Endothelial cell of umbilical vein (primary cell): ENCODE data around the gene LYZL1. TPM values are rescaled to one million over a fixed set of nuclear protein-coding genes. Genes with fewer than 3 reads are reported as not detected.
"Not testable (repeated sequence)": the region's sequence is repeated elsewhere in the genome, so short reads cannot be mapped to it uniquely, and the experiment has no call there.

Experiments used
- BruUV-seq: library from RNA; stranded (reverse); fragments of 400-500 nt; replicated peaks from 2 replicates; lab custom pipeline; 2021; lab: Mats Ljungman, UMichigan
- CTCF ChIA-PET: fragments of 300-600, 350-600 bp; sonication (Branson Sonifier 250); formaldehyde crosslinking; loops from one replicate; lab custom pipeline; 2021; ENCODE audit warnings: antibody characterized with exemption, inconsistent platforms; lab: Charles Lee
- POLR2A ChIA-PET: fragments of 300-600, 350-600 bp; sonication (Branson Sonifier 250); formaldehyde crosslinking; loops from one replicate; lab custom pipeline; 2021; ENCODE audit warnings: antibody characterized with exemption, inconsistent platforms; lab: Charles Lee
- DNase-seq: peaks from one replicate; pipeline ENCODE4 v3.0.0-alpha.2; 2011; ENCODE audit warnings: low read depth, low spot score
- FAIRE-seq: peaks from 2 replicates; lab custom pipeline; 2011; peaks lifted over from hg19 to GRCh38; lab: Jason Lieb, UNC
- H2AFZ ChIP-seq: 2 replicates; pipeline ENCODE4 v1.6.0; 2012; ENCODE audit warnings: low read depth, low read length, control low read depth, inconsistent platforms
- H3K27ac ChIP-seq: 2 replicates; pipeline ENCODE4 v1.5.1; 2011; ENCODE audit warnings: low read depth, mild to moderate bottlenecking, control low read depth, low read length, moderate library complexity; ENCODE audit not compliant: insufficient read depth
- H3K27me3 ChIP-seq, 2 experiments: 2 replicates each; pipeline versions ENCODE4 v1.6.0 to v1.6.1; 2011; ENCODE audit warnings: low read length in 2 of 2, mixed read lengths in 1 of 2; ENCODE audit not compliant: control insufficient read depth in 2 of 2, insufficient read depth in 2 of 2
- H3K36me3 ChIP-seq, 2 experiments: 2 replicates in 1 of 2; 3 replicates in 1 of 2; pipeline ENCODE4 v1.5.1; 2011; ENCODE audit warnings: low read length in 2 of 2, mild to moderate bottlenecking in 1 of 2, moderate library complexity in 1 of 2; ENCODE audit not compliant: control insufficient read depth in 2 of 2, insufficient read depth in 2 of 2; ENCODE audit errors: extremely low read depth in 1 of 2
- H3K4me1 ChIP-seq: 3 replicates; pipeline ENCODE4 v1.5.1; 2011; ENCODE audit warnings: mild to moderate bottlenecking, low read length; ENCODE audit not compliant: control insufficient read depth, insufficient read depth; ENCODE audit errors: extremely low read depth
- H3K4me2 ChIP-seq: 2 replicates; pipeline ENCODE4 v1.6.1; 2011; ENCODE audit warnings: low read length, control low read depth, mixed read lengths; ENCODE audit not compliant: insufficient read depth
- H3K4me3 ChIP-seq, 3 experiments: fragments of 200-600 bp in 1 of 3; sonication (generic), shearing (Covaris generic) in 1 of 3; replicated peaks in 1 of 3; 2 replicates each; pipeline ENCODE4 v1.5.1; 2011 to 2016; ENCODE audit warnings: control low read depth in 3 of 3, low read length in 3 of 3, mild to moderate bottlenecking in 2 of 3, inconsistent platforms in 1 of 3, low read depth in 1 of 3, moderate library complexity in 1 of 3; ENCODE audit not compliant: insufficient read depth in 1 of 3
- H3K79me2 ChIP-seq: 2 replicates; pipeline ENCODE4 v1.6.0; 2012; ENCODE audit warnings: low read length, inconsistent platforms; ENCODE audit not compliant: control insufficient read depth, insufficient read depth
- H3K9ac ChIP-seq: replicated peaks from 2 replicates; pipeline ENCODE3; 2011; ENCODE audit warnings: low read length, control low read depth; ENCODE audit not compliant: insufficient read depth; ENCODE audit errors: extremely low read depth
- H3K9me1 ChIP-seq: replicated peaks from 3 replicates; pipeline ENCODE4 v1.6.0; 2011; ENCODE audit warnings: mild to moderate bottlenecking, low read length; ENCODE audit not compliant: control insufficient read depth, insufficient read depth; ENCODE audit errors: extremely low read depth
- H3K9me3 ChIP-seq: replicated peaks from 2 replicates; pipeline ENCODE4 v1.5.1; 2012; ENCODE audit warnings: low read length, inconsistent platforms; ENCODE audit not compliant: control insufficient read depth, insufficient read depth
- H4K20me1 ChIP-seq: replicated peaks from 2 replicates; pipeline ENCODE3; 2011; ENCODE audit warnings: mild to moderate bottlenecking, low read length; ENCODE audit not compliant: control insufficient read depth, insufficient read depth; ENCODE audit errors: extremely low read depth
- CTCF ChIP-seq, 2 donors: IDR thresholded peaks; 1 replicate in 1 of 2; 2 replicates in 1 of 2; pipeline ENCODE4 v1.5.1; 2011; ENCODE audit warnings: low read length in 2 of 2, mild to moderate bottlenecking in 2 of 2, moderate library complexity in 2 of 2, control low read depth in 1 of 2, inconsistent platforms in 1 of 2, low read depth in 1 of 2; ENCODE audit not compliant: insufficient read depth in 1 of 2; ENCODE audit errors: extremely low read depth in 1 of 2
- EZH2 ChIP-seq: IDR thresholded peaks from 2 replicates; pipeline ENCODE4 v1.6.1; 2012; ENCODE audit warnings: borderline replicate concordance, low read depth, mild to moderate bottlenecking, moderate library complexity, low read length, inconsistent platforms; ENCODE audit not compliant: severe bottlenecking
- FOS ChIP-seq: IDR thresholded peaks from 2 replicates; pipeline ENCODE4 v1.6.1; 2011; ENCODE audit warnings: mild to moderate bottlenecking, low read length, moderate library complexity, borderline replicate concordance; ENCODE audit not compliant: insufficient read depth
- GATA2 ChIP-seq: IDR thresholded peaks from 2 replicates; pipeline ENCODE4 v1.7.0; 2011; ENCODE audit warnings: low read depth, mild to moderate bottlenecking, moderate library complexity, mixed read lengths, low read length; ENCODE audit not compliant: insufficient read length, insufficient read depth
- JUN ChIP-seq: IDR thresholded peaks from 2 replicates; pipeline ENCODE4 v1.6.1; 2011; ENCODE audit warnings: borderline replicate concordance, low read depth; ENCODE audit not compliant: insufficient read length, insufficient read depth
- MYC ChIP-seq: IDR thresholded peaks from one replicate; pipeline ENCODE4 v1.6.1; 2011; ENCODE audit warnings: mild to moderate bottlenecking, low read depth, low read length
- POLR2A ChIP-seq: IDR thresholded peaks from 2 replicates; pipeline ENCODE4 v1.6.1; 2012; ENCODE audit warnings: low read depth, mild to moderate bottlenecking, control low read depth, low read length
- POLR2AphosphoS5 ChIP-seq: IDR thresholded peaks from 2 replicates; pipeline ENCODE4 v1.6.1; 2012; ENCODE audit warnings: low read depth, mild to moderate bottlenecking, control low read depth, low read length, moderate library complexity; ENCODE audit not compliant: insufficient read depth
- dilution Hi-C: fragments of 300-500 bp; cut with MboI; formaldehyde crosslinking; loops from one replicate; pipeline ENCODE4 v1.15.0; 2019; ENCODE audit warnings: low sequenced_read_pairs; ENCODE audit not compliant: extremely low pct_ligation_motif_present
- intact Hi-C: fragments of 100-400 bp; cut with micrococcal nuclease; formaldehyde crosslinking; loops from one replicate; pipeline ENCODE4 v1.10.0; 2022
- polyA plus RNA-seq, 4 experiments: library from polyadenylated mRNA; depleted of rRNA in 3 of 4; stranded (reverse) in 3 of 4; unstranded in 1 of 4; fragments of >200 nt; gene quantifications; 2 replicates each; pipeline versions ENCODE4 v1.2.1 to v1.2.3, GENCODE V29; 2011 to 2012; ENCODE audit warnings: missing spikeins in 1 of 4
- total RNA-seq: library from RNA; stranded (reverse); gene quantifications from 2 replicates; pipeline ENCODE4 v1.2.3, GENCODE V29; 2021
- TF ChIP-seq, protein P1 (sequence below): IDR thresholded peaks from 2 replicates; pipeline ENCODE4 v1.6.1; 2011; ENCODE audit not compliant: insufficient read depth, insufficient read length

LYZL1 gene
- total and polyA plus RNA-seq, 2 donors (not counting 3 experiments of a cell fraction or from before 2014, with no cell fraction given): not detected

DNA sequence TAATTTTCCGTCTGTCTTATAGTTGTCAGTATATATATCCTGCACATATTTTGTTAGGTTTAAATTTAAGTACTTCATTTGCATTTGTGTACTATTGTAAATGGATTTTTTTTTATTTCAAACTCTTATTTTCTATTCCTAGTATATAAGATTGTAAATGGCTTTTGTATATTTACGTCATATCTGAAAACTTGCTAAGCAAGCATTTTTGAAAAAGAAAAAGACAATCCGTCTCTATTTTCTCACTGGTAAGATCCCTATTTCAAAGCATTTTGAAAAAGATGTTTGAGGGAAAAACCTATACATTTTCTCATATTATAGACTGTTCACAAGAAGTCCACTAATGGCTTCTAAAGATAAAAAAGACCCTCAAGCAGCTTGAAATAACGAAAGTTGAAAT lies 1.2 kb upstream of the LYZL1 start:
- H3K9ac ChIP-seq: no peak overlapping the region
- H3K9me1 ChIP-seq: no peaks in the 10 kb centered on the region
- no peaks in the 10 kb centered on the region for H3K36me3 ChIP-seq
- H2AFZ ChIP-seq: no peak overlapping the region
- ChIA-PET CTCF (no interaction called here), POLR2A (no interaction called here)
- no peaks in the 10 kb centered on the region for H4K20me1 ChIP-seq
- no peak for TF ChIP-seq POLR2AphosphoS5
- no peak for TF ChIP-seq FOS
- TF ChIP-seq, protein P1, sequence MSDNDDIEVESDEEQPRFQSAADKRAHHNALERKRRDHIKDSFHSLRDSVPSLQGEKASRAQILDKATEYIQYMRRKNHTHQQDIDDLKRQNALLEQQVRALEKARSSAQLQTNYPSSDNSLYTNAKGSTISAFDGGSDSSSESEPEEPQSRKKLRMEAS: no peak
- no peak for TF ChIP-seq CTCF (IDR thresholded peaks at IDR 0.05; ENCODE audit: extremely low read depth in 1 of 2, insufficient read depth in 1 of 2, low read depth in 1 of 2, low read length in 2 of 2)
- TF ChIP-seq GATA2: no peak
- no peak for TF ChIP-seq MYC
- TF ChIP-seq JUN: no peak
- no peak for TF ChIP-seq EZH2
- no peak for TF ChIP-seq POLR2A
- no peaks in the 10 kb centered on the region for H3K9me3 ChIP-seq
- FAIRE-seq (no peak), DNase-seq (no peak)
- H3K27ac ChIP-seq: no peak overlapping the region
- no peaks in the 10 kb centered on the region for H3K79me2 ChIP-seq
- H3K27me3 ChIP-seq: peaks cover 7 to 11% of the 10 kb centered on the region in 2 experiments
- intact Hi-C loops (no loop called here), dilution Hi-C loops (no loop called here)
- H3K4me1 ChIP-seq: no peaks in the 10 kb centered on the region
- no peak overlapping the region for H3K4me3 ChIP-seq
- no TSS peak for BruUV-seq
- H3K4me2 ChIP-seq: no peak overlapping the region

DNA sequence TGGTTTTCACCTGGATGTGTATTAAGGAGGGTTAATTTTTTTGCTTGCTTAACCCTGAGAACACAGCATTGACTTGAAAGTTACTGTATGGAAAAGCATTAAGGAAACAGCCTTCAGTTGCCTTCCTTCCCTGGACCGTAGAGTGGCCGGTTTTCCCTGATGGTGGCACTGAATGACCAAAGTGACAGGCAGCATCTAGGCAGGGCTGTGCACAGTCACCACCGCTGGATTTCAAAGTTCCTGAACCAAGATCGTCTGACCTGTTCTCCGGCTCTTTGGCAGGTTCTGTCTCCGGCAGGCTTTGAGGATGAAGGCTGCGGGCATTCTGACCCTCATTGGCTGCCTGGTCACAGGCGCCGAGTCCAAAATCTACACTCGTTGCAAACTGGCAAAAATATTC lies 2.7 kb downstream of the LYZL1 start:
- H3K27ac ChIP-seq, H3K4me1 ChIP-seq, H3K4me3 ChIP-seq, dilution Hi-C loops, H3K79me2 ChIP-seq, H3K9me3 ChIP-seq, CTCF ChIA-PET, H3K9ac ChIP-seq, H3K36me3 ChIP-seq, H3K9me1 ChIP-seq, intact Hi-C loops, H2AFZ ChIP-seq, H3K4me2 ChIP-seq, POLR2A ChIA-PET, FAIRE-seq, H4K20me1 ChIP-seq, DNase-seq, BruUV-seq: not testable (repeated sequence)
- peaks cover 3 to 18% of the 10 kb centered on the region in 2 experiments for H3K27me3 ChIP-seq

GRCh38 chr10:29292406-29292805 lies 3.5 kb downstream of the LYZL1 start:
- H3K4me3 ChIP-seq, H3K9me3 ChIP-seq, H3K27ac ChIP-seq, DNase-seq, H4K20me1 ChIP-seq, H3K9me1 ChIP-seq, intact Hi-C loops, FAIRE-seq, H3K9ac ChIP-seq, H3K36me3 ChIP-seq, dilution Hi-C loops, POLR2A ChIA-PET, BruUV-seq, H3K79me2 ChIP-seq, H3K4me2 ChIP-seq, H3K4me1 ChIP-seq, H2AFZ ChIP-seq: not testable (repeated sequence)
- CTCF ChIA-PET: interaction anchor here (1.2 to 1.5 kb wide), 2 partner anchors 12 to 628 kb away, joined by 3 read pairs; no protein-coding TSS in a partner anchor
- H3K27me3 ChIP-seq: peaks cover 3 to 18% of the 10 kb centered on the region in 2 experiments
